Progenitor cell of endocrine pancreas (in vitro differentiated cells): ENCODE data around the gene M1AP. TPM values are rescaled to one million over a fixed set of nuclear protein-coding genes. Genes with fewer than 3 reads are reported as not detected.

Source experiments
- DNase-seq: peaks from one replicate; pipeline ENCODE4 v3.0.0; 2021; ENCODE audit warnings: low spot score; ENCODE audit not compliant: unreplicated experiment
- H3K27ac Mint-ChIP-seq: 2 replicates; pipeline ENCODE4 v1.8.0; 2021; ENCODE audit warnings: mild to moderate bottlenecking, moderate library complexity, mixed read lengths
- H3K27me3 Mint-ChIP-seq: 2 replicates; pipeline ENCODE4 v1.8.0; 2021; ENCODE audit warnings: mixed read lengths
- H3K36me3 Mint-ChIP-seq: 2 replicates; pipeline ENCODE4 v1.8.0; 2022; ENCODE audit warnings: mixed read lengths; ENCODE audit not compliant: insufficient read depth
- H3K4me1 Mint-ChIP-seq: 2 replicates; pipeline ENCODE4 v1.8.0; 2021; ENCODE audit warnings: low read depth, mixed read lengths
- H3K4me3 Mint-ChIP-seq: 2 replicates; pipeline ENCODE4 v1.8.0; 2021; ENCODE audit warnings: low read depth, mild to moderate bottlenecking, moderate library complexity, mixed read lengths
- H3K9me3 Mint-ChIP-seq: 2 replicates; pipeline ENCODE4 v1.8.0; 2021; ENCODE audit warnings: low read depth, mixed read lengths
- total RNA-seq: library from RNA; stranded (reverse); gene quantifications from 2 replicates; pipeline ENCODE4 v1.2.1, GENCODE V29; 2021
- TF ChIP-seq, protein P1 (sequence below): fragments of 200-600 bp; sonication (generic); IDR thresholded peaks from one replicate; pipeline ENCODE4 v1.5.0; 2021; ENCODE audit warnings: antibody characterized with exemption, mild to moderate bottlenecking; ENCODE audit not compliant: unreplicated experiment

The M1AP gene
- total RNA-seq, 1 donor from 2014 or later = 2.5 TPM

DNA sequence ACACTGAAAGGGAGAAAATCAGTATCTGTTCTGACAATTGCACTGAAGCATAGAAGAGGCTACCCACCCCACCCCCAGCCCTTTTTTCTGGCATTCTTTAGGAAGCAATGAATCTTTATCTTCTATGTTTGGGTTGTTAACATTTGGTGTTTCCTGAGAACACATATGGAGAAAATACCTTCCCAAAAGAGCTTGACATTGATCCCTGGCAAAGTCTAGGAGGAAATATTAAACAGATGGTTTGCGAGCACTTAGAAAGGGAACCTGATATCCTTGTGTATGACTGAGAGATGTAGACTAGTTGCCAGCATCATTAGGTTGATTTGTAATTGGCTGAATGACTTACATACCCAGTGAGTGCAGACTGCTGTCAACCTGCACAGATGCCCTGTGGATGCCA lies 50.7 kb downstream of the M1AP start:
- H3K27me3 Mint-ChIP-seq = peaks cover 16% of the 10 kb centered on the region

DNA sequence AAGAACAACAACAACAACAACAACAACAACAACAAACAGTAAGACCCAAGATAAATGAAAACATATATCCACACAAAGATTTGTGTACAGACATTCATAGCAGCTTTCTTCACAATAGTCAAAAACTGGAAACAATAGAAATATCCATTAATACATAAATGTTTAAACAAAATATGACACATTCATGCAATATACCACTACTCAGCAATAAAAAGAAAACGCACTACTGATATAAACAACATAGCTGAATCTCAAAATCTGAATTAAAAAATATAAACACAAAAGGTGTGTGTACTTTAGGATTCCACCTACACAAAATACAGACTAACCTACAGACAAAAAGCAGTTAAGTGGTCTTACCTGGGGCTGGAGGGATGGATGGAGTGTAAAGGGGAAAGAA lies 51.5 kb downstream of the M1AP start:
- no peaks in the 10 kb centered on the region for H3K9me3 Mint-ChIP-seq
- H3K27me3 Mint-ChIP-seq = peaks cover 11% of the 10 kb centered on the region
- DNase-seq = no peak
- peaks cover 1% of the 10 kb centered on the region for H3K4me1 Mint-ChIP-seq
- no peak overlapping the region for H3K4me3 Mint-ChIP-seq
- TF ChIP-seq, protein P1, sequence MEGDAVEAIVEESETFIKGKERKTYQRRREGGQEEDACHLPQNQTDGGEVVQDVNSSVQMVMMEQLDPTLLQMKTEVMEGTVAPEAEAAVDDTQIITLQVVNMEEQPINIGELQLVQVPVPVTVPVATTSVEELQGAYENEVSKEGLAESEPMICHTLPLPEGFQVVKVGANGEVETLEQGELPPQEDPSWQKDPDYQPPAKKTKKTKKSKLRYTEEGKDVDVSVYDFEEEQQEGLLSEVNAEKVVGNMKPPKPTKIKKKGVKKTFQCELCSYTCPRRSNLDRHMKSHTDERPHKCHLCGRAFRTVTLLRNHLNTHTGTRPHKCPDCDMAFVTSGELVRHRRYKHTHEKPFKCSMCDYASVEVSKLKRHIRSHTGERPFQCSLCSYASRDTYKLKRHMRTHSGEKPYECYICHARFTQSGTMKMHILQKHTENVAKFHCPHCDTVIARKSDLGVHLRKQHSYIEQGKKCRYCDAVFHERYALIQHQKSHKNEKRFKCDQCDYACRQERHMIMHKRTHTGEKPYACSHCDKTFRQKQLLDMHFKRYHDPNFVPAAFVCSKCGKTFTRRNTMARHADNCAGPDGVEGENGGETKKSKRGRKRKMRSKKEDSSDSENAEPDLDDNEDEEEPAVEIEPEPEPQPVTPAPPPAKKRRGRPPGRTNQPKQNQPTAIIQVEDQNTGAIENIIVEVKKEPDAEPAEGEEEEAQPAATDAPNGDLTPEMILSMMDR = no peak
- H3K36me3 Mint-ChIP-seq = no peaks in the 10 kb centered on the region
- no peak overlapping the region for H3K27ac Mint-ChIP-seq

More for the DNA sequence above, 50.7 kb downstream of the M1AP start:
- H3K4me1 Mint-ChIP-seq = peaks cover 1% of the 10 kb centered on the region
- no peaks in the 10 kb centered on the region for H3K36me3 Mint-ChIP-seq
- no peak overlapping the region for H3K27ac Mint-ChIP-seq
- no peak overlapping the region for H3K4me3 Mint-ChIP-seq
- H3K9me3 Mint-ChIP-seq = no peaks in the 10 kb centered on the region
- DNase-seq = no peak
- TF ChIP-seq, protein P1 = no peak

DNA sequence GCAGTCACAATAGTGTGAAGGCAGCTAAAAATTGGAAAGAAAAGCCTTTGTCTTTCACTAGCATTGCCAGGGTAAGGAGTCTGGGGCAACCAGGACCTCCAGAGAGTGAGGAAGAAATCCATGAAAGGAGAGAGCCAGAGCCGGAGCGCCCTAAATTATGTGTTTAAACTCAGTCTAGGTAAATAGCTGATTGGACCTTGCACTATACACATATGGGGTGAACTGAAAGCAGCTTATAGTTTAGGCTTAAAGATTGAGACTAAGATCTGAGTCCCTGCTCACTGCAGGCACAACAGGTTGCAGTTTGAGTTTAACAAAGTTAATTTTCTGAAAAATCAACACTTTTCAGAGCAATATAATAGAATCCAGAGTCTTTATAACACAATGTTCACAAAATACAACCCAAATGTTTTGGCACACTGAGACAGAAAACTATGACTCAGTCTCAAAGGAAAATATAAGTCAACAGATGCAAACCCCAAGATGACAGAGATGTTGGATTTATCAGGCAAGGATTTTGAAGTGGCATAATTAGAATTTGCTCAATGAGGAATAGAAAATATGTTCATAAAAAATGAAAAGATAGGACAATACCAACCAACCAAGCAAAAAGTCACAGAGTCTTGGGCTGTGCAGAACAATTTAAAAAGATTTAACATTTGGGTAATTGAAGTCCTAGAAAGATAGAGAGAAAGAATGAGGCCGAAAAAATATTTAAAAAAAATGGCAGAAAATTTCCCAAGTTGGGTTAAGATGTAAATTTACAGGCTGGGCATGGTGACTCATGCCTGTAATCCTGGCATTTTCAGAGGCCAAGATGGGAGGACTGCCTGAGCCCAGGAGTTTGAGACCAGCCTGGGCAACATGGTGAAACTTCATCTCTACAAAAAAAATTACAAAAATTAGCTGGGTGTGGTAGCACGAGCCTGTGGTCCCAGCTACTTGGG lies 54.0 kb downstream of the M1AP start:
- H3K9me3 Mint-ChIP-seq = no peaks in the 10 kb centered on the region
- DNase-seq = no peak
- no peak overlapping the region for H3K4me3 Mint-ChIP-seq
- no peaks in the 10 kb centered on the region for H3K36me3 Mint-ChIP-seq
- peaks cover 16% of the 10 kb centered on the region for H3K27me3 Mint-ChIP-seq
- no peak overlapping the region for H3K27ac Mint-ChIP-seq
- H3K4me1 Mint-ChIP-seq = peaks cover 1% of the 10 kb centered on the region
- TF ChIP-seq, protein P1 = no peak

GRCh38 chr2:74588664-74589063 lies 59.5 kb downstream of the M1AP start:
- Mint-ChIP-seq H3K36me3 (no peaks in the 10 kb centered on the region), H3K4me1 (peaks cover 2% of the 10 kb centered on the region), H3K27ac (no peak overlapping the region), H3K9me3 (no peaks in the 10 kb centered on the region), H3K4me3 (no peak overlapping the region), H3K27me3 (peaks cover 21% of the 10 kb centered on the region)
- DNase-seq = no peak
- TF ChIP-seq, protein P1 = no peak

DNA sequence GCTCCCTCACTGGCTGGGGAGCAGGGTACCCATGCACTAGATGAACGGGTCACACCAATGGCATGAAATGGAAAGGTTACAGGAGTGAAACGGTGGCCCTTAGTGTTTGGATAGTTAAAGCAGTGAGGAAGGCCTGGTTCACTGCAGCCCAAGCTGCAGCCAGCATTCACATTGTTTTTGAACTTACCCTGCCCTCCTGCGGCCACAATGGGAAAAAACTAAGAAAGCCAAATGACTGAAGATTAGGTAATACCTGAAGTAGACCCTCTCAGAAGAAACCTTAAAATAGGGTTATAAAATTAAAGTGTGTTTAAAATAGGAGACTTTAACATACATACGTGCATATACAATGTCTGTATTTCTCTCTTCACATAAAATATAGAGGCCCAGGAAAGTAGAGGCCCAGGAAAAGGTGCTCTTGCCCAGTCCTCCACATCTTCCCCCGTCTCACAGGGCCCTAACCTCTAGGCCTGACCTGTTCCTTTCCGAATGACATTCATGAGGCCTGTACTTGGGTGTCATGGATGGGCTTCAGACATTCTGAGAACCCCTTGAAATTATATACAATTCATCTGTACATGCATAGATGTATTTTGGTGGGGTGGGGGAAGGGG lies 60.4 kb downstream of the M1AP start:
- Mint-ChIP-seq H3K27ac (no peak overlapping the region), H3K27me3 (peaks cover 16% of the 10 kb centered on the region), H3K36me3 (no peaks in the 10 kb centered on the region), H3K4me1 (peaks cover 1% of the 10 kb centered on the region), H3K4me3 (no peak overlapping the region), H3K9me3 (no peaks in the 10 kb centered on the region)
- DNase-seq = peak; percentile 48
- TF ChIP-seq, protein P1 = peak; percentile 76
